Measurements from ENCODE around the gene ISLR.

Gene ISLR

DNA sequence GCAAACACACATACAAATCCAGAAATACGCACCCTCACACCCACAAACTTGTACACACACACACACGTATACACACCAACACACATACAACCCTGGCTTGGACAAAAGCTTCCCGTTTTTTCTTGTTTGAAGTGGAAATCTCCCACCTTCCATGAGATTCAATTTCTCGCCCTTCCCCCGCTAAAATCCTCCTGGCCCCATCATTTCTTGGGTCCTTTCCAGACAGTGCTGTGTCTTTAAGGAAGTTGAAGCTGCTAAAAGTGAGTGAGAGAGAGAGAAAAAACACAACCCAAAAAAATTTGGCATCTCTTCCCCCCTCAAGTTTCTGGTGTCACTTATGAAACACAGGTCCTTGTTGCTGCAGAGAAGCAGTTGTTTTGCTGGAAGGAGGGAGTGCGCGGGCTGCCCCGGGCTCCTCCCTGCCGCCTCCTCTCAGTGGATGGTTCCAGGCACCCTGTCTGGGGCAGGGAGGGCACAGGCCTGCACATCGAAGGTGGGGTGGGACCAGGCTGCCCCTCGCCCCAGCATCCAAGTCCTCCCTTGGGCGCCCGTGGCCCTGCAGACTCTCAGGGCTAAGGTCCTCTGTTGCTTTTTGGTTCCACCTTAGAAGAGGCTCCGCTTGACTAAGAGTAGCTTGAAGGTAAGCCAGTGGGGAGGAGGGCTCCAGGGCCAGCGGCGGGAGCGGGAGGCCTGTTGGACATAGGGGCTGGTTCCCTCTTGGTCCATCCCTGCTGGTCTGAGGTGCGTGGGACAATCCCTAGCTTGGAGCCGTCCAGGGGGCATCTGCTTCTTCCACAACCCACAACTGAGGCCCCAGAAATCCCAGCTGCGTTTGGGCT, at the start of gene ISLR:
Gene ISLR (plus strand): TSS at position 331 of the 839 bp plus-strand sequence. CDS start 1,149 bp downstream, outside the sequence.
- peak; percentile 83 for DNase-seq

- DNase-seq = no peak
Measured at GRCh38 chr15:74124196-74124595, 49.3 kb upstream of the ISLR start.

GRCh38 chr15:74124759-74125158, 48.8 kb upstream of the ISLR start:
- no peak for DNase-seq

- peak; percentile 96 for DNase-seq
Measured at GRCh38 chr15:74127255-74127953, 46.1 kb upstream of the ISLR start.

GRCh38 chr15:74127954-74128784, 45.3 kb upstream of the ISLR start:
- peak; percentile 60 for DNase-seq

GRCh38 chr15:74128785-74129585, 44.5 kb upstream of the ISLR start:
- peak; percentile 65 for DNase-seq

GRCh38 chr15:74129586-74130154, 43.8 kb upstream of the ISLR start:
- peak; percentile 62 for DNase-seq

DNA sequence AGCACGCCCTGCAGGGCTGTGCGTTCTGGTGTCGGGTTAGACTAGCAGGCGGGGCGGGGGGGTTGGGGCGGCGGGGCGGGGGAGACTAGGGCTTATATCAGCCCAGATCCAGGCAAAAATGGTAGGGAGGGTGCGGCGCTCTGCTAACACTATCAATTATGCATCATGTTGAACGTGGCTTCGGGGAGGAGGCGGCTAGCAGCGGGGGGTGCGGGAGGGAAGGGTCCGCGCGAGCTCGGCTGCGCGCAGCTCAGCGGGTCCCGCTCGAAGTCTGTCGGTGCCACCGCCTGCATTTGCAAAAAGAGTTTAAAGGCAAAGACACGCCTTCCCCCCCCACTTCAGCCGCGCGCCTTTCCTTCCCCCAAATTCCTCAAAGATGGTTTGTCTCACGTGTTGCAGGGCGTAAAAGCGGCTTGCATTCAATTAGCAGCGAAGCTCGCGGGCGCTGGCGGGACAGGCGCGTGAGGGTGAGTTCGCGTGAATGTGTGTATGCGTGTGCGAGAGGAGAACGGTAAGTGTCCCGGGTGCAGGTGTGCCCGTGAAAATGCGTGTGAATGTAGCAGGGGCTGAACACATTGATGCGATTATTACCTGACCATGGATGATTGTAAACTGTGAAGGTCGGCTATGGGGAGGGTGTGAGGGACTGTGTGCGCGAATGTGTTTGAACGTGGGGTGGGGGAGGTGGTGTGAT, 43.2 kb upstream of the ISLR start, which contains the start of gene ISLR2:
Gene ISLR2 (plus strand): TSS at position 432 of the 694 bp plus-strand sequence. CDS start 2,169 bp downstream, outside the sequence.
- DNase-seq = peak; percentile 69

DNA sequence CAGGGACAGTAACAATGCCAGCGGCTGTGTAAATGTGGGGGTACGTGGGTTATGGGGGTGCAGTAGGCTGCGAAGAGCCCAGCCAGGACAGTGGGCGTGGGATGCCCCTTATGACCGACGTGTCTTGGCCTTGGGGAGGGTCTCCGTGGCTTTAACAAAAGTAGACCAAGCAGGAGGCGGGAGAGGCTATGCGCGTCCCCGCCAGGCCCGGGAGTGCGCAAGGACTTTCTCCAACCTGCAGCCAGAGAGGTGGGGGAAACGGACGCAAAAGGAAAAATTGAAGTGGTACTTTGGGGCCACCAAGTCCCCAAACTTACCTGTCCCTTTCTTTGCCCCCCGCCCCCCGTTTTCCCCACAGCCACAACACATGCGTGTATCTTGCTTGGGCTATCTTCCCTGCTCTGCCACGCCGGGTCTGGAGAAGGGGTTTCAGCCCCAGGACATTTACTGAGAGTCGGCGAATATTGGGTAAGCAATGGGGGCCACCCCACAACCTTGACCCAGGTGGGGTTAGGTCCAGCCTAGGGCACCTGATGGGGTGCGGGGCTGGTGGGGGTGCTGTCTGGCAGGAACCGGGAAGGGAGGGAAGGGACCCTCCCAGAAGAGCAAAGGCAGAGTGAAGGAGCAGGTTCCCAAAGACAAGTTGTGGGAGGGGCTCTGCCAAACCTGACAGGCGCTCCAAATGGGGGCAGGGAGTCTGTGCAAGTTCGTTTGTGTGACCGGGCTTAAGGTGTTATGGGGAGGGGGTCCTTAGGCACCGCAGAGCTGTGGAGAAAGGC, 42.5 kb upstream of the ISLR start:
- no peak for DNase-seq

DNA sequence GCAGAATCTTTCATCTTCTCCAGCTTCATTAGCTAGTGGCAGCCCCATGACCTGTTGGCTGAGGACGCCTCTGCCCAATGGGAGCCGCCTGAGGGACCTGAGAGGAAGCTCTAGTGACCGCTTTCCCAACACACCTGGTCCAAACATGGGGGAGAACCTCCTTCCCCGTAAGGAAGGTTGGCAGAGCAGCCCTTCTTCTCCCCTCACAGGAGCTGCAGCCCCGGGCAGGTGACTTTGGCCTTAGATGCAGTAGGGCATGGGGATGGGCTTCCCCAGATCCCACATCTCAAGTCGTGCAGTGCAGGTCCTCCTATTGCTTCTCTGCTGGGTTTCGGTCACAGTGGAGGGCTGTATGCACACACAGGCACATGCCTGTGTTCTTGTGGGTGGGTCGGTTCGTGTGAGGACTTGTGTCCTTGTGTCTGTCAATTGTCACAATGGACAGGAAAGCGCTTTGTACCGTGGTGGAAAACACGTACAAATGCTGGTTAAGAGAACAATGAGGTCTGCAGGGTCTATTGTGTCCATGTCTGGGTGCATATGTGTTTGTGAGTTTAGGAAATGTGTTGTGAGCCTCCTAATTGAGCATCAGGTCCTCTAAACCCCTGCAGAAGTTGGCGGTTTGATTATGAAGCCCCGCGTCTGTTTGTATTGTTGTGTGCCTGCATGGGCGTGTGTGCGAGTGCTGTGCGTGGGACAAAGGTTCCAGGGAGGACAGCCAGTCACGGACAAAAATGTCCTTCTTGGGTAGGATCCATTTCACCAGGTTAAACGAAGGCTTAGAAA, 41.7 kb upstream of the ISLR start:
- no peak for DNase-seq

- peak; percentile 50 for DNase-seq
Measured at GRCh38 chr15:74132681-74133651, 40.5 kb upstream of the ISLR start.

GRCh38 chr15:74133694-74134386, 39.7 kb upstream of the ISLR start:
- no peak for DNase-seq

DNA sequence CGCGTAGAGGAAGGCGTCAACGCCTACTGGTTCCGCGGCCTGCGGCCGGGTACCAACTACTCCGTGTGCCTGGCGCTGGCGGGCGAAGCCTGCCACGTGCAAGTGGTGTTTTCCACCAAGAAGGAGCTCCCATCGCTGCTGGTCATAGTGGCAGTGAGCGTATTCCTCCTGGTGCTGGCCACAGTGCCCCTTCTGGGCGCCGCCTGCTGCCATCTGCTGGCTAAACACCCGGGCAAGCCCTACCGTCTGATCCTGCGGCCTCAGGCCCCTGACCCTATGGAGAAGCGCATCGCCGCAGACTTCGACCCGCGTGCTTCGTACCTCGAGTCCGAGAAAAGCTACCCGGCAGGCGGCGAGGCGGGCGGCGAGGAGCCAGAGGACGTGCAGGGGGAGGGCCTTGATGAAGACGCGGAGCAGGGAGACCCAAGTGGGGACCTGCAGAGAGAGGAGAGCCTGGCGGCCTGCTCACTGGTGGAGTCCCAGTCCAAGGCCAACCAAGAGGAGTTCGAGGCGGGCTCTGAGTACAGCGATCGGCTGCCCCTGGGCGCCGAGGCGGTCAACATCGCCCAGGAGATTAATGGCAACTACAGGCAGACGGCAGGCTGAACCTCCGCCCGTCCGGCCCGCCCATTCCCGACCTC, 39.0 kb upstream of the ISLR start:
- DNase-seq = peak; percentile 64

DNA sequence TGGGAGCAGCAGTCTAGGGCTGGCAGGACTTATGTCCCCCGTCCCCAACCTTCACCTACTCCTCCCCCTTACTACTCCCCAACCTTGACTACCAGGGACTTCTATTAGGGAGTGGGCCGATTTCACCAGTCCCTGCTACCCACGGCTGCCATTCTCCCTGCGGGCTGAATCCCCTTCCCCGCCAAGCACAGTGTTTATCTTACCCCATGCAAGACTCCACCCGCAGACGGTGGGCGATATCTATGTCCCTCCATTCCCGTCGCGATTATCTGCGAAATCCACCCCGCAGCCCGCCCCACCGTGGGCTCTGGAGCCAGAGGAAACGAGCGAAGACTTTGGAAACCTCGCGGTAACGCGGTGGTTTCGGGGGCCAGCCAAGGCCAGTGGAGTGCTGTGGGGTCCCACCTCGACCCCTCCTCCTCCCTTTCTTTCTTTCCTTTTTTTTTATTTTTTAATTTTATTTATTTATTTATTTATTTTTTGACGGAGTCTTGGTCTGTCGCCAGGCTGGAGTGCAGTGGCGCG, 38.4 kb upstream of the ISLR start:
- no peak for DNase-seq

GRCh38 chr15:74136540-74136813, 37.0 kb upstream of the ISLR start:
- no peak for DNase-seq

GRCh38 chr15:74136814-74137536, 36.5 kb upstream of the ISLR start:
- peak; percentile 56 for DNase-seq

All from right forelimb (tissue), 1 donor.